Lung (tissue), 12 donors: ENCODE results near the gene CELF2. TPM values are rescaled to one million over a fixed set of nuclear protein-coding genes. Genes with fewer than 3 reads are reported as not detected.

Experiments used
- ATAC-seq: fragments of 200-7000 bp; cut with Tn5 transposase; one replicate; pipeline ENCODE4 v1.9.1; 2020; ENCODE audit warnings: moderate number of reproducible peaks; ENCODE audit not compliant: insufficient read depth, low FRiP score
- DNase-seq, 3 donors: peaks; one replicate each; pipeline ENCODE4 v3.0.0-alpha.2; 2013 to 2017
- H3K27ac ChIP-seq, 2 donors: one replicate each; pipeline ENCODE4 v1.5.1; 2013; ENCODE audit warnings: mild to moderate bottlenecking in 2 of 2, moderate library complexity in 2 of 2, control low read depth in 1 of 2, inconsistent platforms in 1 of 2, low read depth in 1 of 2, low read length in 1 of 2
- H3K27me3 ChIP-seq, 3 donors: one replicate each; pipeline ENCODE4 v1.5.1; 2013; ENCODE audit warnings: low read length in 2 of 3; ENCODE audit not compliant: control insufficient read depth in 3 of 3, insufficient read depth in 3 of 3
- H3K36me3 ChIP-seq, 4 donors: one replicate each; pipeline ENCODE4 v1.5.1; 2013; ENCODE audit warnings: low read length in 4 of 4, mild to moderate bottlenecking in 1 of 4, moderate library complexity in 1 of 4; ENCODE audit not compliant: control insufficient read depth in 4 of 4, insufficient read depth in 4 of 4
- H3K4me1 ChIP-seq, 5 donors: one replicate each; pipeline ENCODE4 v1.5.1; 2013; ENCODE audit warnings: low read length in 5 of 5, mild to moderate bottlenecking in 2 of 5, moderate library complexity in 1 of 5; ENCODE audit not compliant: control insufficient read depth in 5 of 5, insufficient read depth in 5 of 5
- H3K4me3 ChIP-seq: one replicate; pipeline ENCODE4 v1.5.1; 2013; ENCODE audit warnings: mild to moderate bottlenecking, control low read depth, moderate library complexity
- H3K9ac ChIP-seq, 2 donors: one replicate each; pipeline ENCODE4 v1.5.1; 2013; ENCODE audit warnings: low read length in 2 of 2, control low read depth in 1 of 2; ENCODE audit not compliant: insufficient read depth in 1 of 2
- H3K9me3 ChIP-seq, 4 donors: one replicate each; pipeline ENCODE4 v1.5.1; 2013; ENCODE audit warnings: low read length in 3 of 4, mild to moderate bottlenecking in 1 of 4, moderate library complexity in 1 of 4; ENCODE audit not compliant: control insufficient read depth in 4 of 4, insufficient read depth in 3 of 4
- CTCF ChIP-seq: IDR thresholded peaks from 2 replicates; pipeline ENCODE4 v1.5.1; 2012; ENCODE audit warnings: mild to moderate bottlenecking; ENCODE audit errors: control extremely low read depth, extremely low read depth
- WGBS, 2 donors: extraction: QIAGEN DNeasy Blood & Tissue Kit; methylation state at CpG; one replicate each; pipeline ENCODE4 v1.1.7; 2013; 5-methylcytosine and 5-hydroxymethylcytosine counted together
- polyA plus RNA-seq, 2 donors: library from polyadenylated mRNA; stranded (reverse); fragments of 200-250 nt; gene quantifications; one replicate each; pipeline ENCODE4 v1.2.1, GENCODE V29; 2013
- total RNA-seq, 2 donors: library from RNA; depleted of rRNA in 1 of 2; stranded (reverse); fragments of >200 nt in 1 of 2; gene quantifications; one replicate each; pipeline ENCODE4 v1.2.1, GENCODE V29; 2014 to 2021
- donor health status: control.
- donor health status: control.
- donor health status: Bipolar disorder and iron deficiency.
- donor health status: healthy.
- donor health status: DM: yes; HTN: yes; CAD: no.

The CELF2 gene
- total and polyA plus RNA-seq, 4 donors = 13.6 to 115 (median 63.7) TPM

GRCh38 chr10:11043039-11043438 lies 25.4 kb downstream of the CELF2 start:
- Histone ChIP-seq H3K27me3 (no peaks in the 10 kb centered on the region), H3K36me3 (peaks cover 0 to 14% (median 0%) of the 10 kb centered on the region in 4 donors), H3K9me3 (no peaks in the 10 kb centered on the region), H3K9ac (no peak overlapping the region), H3K4me3 (no peak overlapping the region), H3K27ac (no peak overlapping the region), H3K4me1 (peaks cover 0 to 26% (median 0%) of the 10 kb centered on the region in 5 donors)
- WGBS, 2 donors = 88 to 93% methylated on average over 4 of the region's 4 CpGs
- ATAC-seq = no peak
- no peak for TF ChIP-seq CTCF
- DNase-seq = no peak

- peaks cover 0 to 29% (median 0%) of the 10 kb centered on the region in 5 donors for H3K4me1 ChIP-seq
- no peak overlapping the region for H3K27ac ChIP-seq
- peaks cover 0 to 14% (median 0%) of the 10 kb centered on the region in 4 donors for H3K36me3 ChIP-seq
- 94 to 95% methylated on average over 23 of the region's 23 CpGs for WGBS, 2 donors
- no peak for ATAC-seq
- no peak overlapping the region for H3K9ac ChIP-seq
- no peak for TF ChIP-seq CTCF
- no peaks in the 10 kb centered on the region for H3K27me3 ChIP-seq
- no peak for DNase-seq
- H3K9me3 ChIP-seq = no peaks in the 10 kb centered on the region
- no peak overlapping the region for H3K4me3 ChIP-seq
Observed at GRCh38 chr10:11043446-11044127, 25.9 kb downstream of the CELF2 start.

- no peaks in the 10 kb centered on the region for H3K9me3 ChIP-seq
- DNase-seq (no peak), ATAC-seq (no peak)
- no peak for TF ChIP-seq CTCF
- H3K4me3 ChIP-seq = no peak overlapping the region
- peaks cover 0 to 14% (median 0%) of the 10 kb centered on the region in 4 donors for H3K36me3 ChIP-seq
- H3K9ac ChIP-seq = no peak overlapping the region
- WGBS, 2 donors = 93 to 97% methylated on average over 3 of the region's 3 CpGs
- peaks cover 0 to 41% (median under 1%) of the 10 kb centered on the region in 5 donors for H3K4me1 ChIP-seq
- peak overlapping the region in 1 of 2 donors; percentile 81 for H3K27ac ChIP-seq
- no peaks in the 10 kb centered on the region for H3K27me3 ChIP-seq
Observed at GRCh38 chr10:11045487-11045886, 27.8 kb downstream of the CELF2 start.
